Right atrium auricular region (tissue), 2 donors: ENCODE data around the gene TRAF3IP1. TPM values are rescaled to one million over a fixed set of nuclear protein-coding genes. Genes with fewer than 3 reads are reported as not detected.

Experiments used
- DNase-seq: peaks from one replicate; pipeline ENCODE4 v3.0.0-alpha.2; 2019; ENCODE audit warnings: low spot score
- H3K27ac ChIP-seq, 2 donors: fragments of 200-600 bp; sonication (generic); 1 replicate in 1 of 2; 2 replicates in 1 of 2; pipeline ENCODE4 v1.5.1; 2016 to 2019
- H3K27me3 ChIP-seq, 2 donors: fragments of 200-600 bp; sonication (generic); one replicate each; pipeline versions ENCODE4 v1.5.1 to v1.6.0; 2017 to 2019
- H3K36me3 ChIP-seq: fragments of 200-600 bp; sonication (generic); one replicate; pipeline ENCODE4 v1.5.1; 2016
- H3K4me1 ChIP-seq, 2 donors: fragments of 200-600 bp; sonication (generic); one replicate each; pipeline versions ENCODE4 v1.5.1 to v1.6.0; 2017 to 2019
- H3K4me3 ChIP-seq, 2 donors: fragments of 200-600 bp; sonication (generic); 1 replicate in 1 of 2; 2 replicates in 1 of 2; pipeline ENCODE4 v1.5.1; 2017 to 2019; ENCODE audit warnings: mild to moderate bottlenecking in 1 of 2, moderate library complexity in 1 of 2
- H3K9me3 ChIP-seq, 2 donors: fragments of 200-600 bp; sonication (generic); one replicate each; pipeline ENCODE4 v1.5.1; 2019
- CTCF ChIP-seq, 2 donors: fragments of 200-600 bp; sonication (generic); IDR thresholded peaks; one replicate each; pipeline ENCODE4 v1.5.1; 2019; ENCODE audit warnings: antibody characterized with exemption in 2 of 2
- total RNA-seq, 2 donors: library from RNA; depleted of rRNA; stranded (reverse); fragments of >200 nt; gene quantifications; one replicate each; pipeline ENCODE4 v1.1.0, GENCODE V29; 2016

TRAF3IP1 gene
- total RNA-seq, 2 donors from 2014 or later, result 5.0 to 5.8 TPM

- Histone ChIP-seq H3K9me3 (no peaks in the 10 kb centered on the region), H3K36me3 (peaks cover 13% of the 10 kb centered on the region), H3K4me1 (peaks cover 0 to 5% of the 10 kb centered on the region in 2 donors), H3K27me3 (no peaks in the 10 kb centered on the region), H3K27ac (no peak overlapping the region), H3K4me3 (no peak overlapping the region)
- no peak for TF ChIP-seq CTCF (IDR thresholded peaks at IDR 0.05)
- no peak for DNase-seq
Observed at GRCh38 chr2:238337846-238338245, 17.5 kb downstream of the TRAF3IP1 start.

- Histone ChIP-seq H3K36me3 (peaks cover 13% of the 10 kb centered on the region), H3K27ac (no peak overlapping the region), H3K9me3 (no peaks in the 10 kb centered on the region), H3K27me3 (no peaks in the 10 kb centered on the region), H3K4me1 (peaks cover 0 to 5% of the 10 kb centered on the region in 2 donors), H3K4me3 (no peak overlapping the region)
- no peak for DNase-seq
- no peak for TF ChIP-seq CTCF (IDR thresholded peaks at IDR 0.05)
Observed at GRCh38 chr2:238338710-238339394, 18.5 kb downstream of the TRAF3IP1 start.

- no peak overlapping the region for H3K4me3 ChIP-seq
- no peak overlapping the region for H3K27ac ChIP-seq
- TF ChIP-seq CTCF (IDR thresholded peaks at IDR 0.05), result no peak
- no peak for DNase-seq
- peaks cover 0 to 5% of the 10 kb centered on the region in 2 donors for H3K4me1 ChIP-seq
- no peaks in the 10 kb centered on the region for H3K9me3 ChIP-seq
- H3K36me3 ChIP-seq, result peaks cover 9% of the 10 kb centered on the region
- H3K27me3 ChIP-seq, result no peaks in the 10 kb centered on the region
Observed at GRCh38 chr2:238339395-238339780, 19.1 kb downstream of the TRAF3IP1 start.

GRCh38 chr2:238339814-238340213 is 19.5 kb downstream of the TRAF3IP1 start:
- no peak overlapping the region for H3K4me3 ChIP-seq
- no peak for DNase-seq
- H3K9me3 ChIP-seq, result no peaks in the 10 kb centered on the region
- no peaks in the 10 kb centered on the region for H3K27me3 ChIP-seq
- TF ChIP-seq CTCF (IDR thresholded peaks at IDR 0.05), result peak in 1 of 2 donors; percentile 51
- H3K27ac ChIP-seq, result no peak overlapping the region
- peaks cover 0 to 5% of the 10 kb centered on the region in 2 donors for H3K4me1 ChIP-seq
- H3K36me3 ChIP-seq, result peaks cover 9% of the 10 kb centered on the region

GRCh38 chr2:238341536-238341935 is 21.2 kb downstream of the TRAF3IP1 start:
- no peak overlapping the region for H3K27ac ChIP-seq
- H3K4me3 ChIP-seq, result no peak overlapping the region
- H3K4me1 ChIP-seq, result no peaks in the 10 kb centered on the region
- H3K9me3 ChIP-seq, result no peaks in the 10 kb centered on the region
- H3K36me3 ChIP-seq, result peaks cover 9% of the 10 kb centered on the region
- peak; percentile 43 for DNase-seq
- H3K27me3 ChIP-seq, result no peaks in the 10 kb centered on the region
- no peak for TF ChIP-seq CTCF (IDR thresholded peaks at IDR 0.05)

- no peaks in the 10 kb centered on the region for H3K9me3 ChIP-seq
- no peaks in the 10 kb centered on the region for H3K27me3 ChIP-seq
- H3K27ac ChIP-seq, result no peak overlapping the region
- H3K4me3 ChIP-seq, result no peak overlapping the region
- no peak for TF ChIP-seq CTCF (IDR thresholded peaks at IDR 0.05)
- H3K4me1 ChIP-seq, result no peaks in the 10 kb centered on the region
- no peak for DNase-seq
- H3K36me3 ChIP-seq, result peaks cover 10% of the 10 kb centered on the region
Observed at GRCh38 chr2:238344035-238344434, 23.7 kb downstream of the TRAF3IP1 start.
